Loucy (cell line): Measurements from ENCODE around the gene PPM1L.

Experiments
- CTCF ChIP-seq: fragments of 200-600 bp; sonication (generic); conservative IDR thresholded peaks from 2 replicates; pipeline ENCODE4 v1.5.1; 2014; ENCODE audit warnings: mild to moderate bottlenecking, antibody characterized with exemption, low read length
- EZH2phosphoT487 ChIP-seq: fragments of 200-600 bp; IDR thresholded peaks from 2 replicates; pipeline ENCODE4 v1.6.1; 2018; ENCODE audit warnings: antibody characterized with exemption, mild to moderate bottlenecking, moderate library complexity, borderline replicate concordance

DNA sequence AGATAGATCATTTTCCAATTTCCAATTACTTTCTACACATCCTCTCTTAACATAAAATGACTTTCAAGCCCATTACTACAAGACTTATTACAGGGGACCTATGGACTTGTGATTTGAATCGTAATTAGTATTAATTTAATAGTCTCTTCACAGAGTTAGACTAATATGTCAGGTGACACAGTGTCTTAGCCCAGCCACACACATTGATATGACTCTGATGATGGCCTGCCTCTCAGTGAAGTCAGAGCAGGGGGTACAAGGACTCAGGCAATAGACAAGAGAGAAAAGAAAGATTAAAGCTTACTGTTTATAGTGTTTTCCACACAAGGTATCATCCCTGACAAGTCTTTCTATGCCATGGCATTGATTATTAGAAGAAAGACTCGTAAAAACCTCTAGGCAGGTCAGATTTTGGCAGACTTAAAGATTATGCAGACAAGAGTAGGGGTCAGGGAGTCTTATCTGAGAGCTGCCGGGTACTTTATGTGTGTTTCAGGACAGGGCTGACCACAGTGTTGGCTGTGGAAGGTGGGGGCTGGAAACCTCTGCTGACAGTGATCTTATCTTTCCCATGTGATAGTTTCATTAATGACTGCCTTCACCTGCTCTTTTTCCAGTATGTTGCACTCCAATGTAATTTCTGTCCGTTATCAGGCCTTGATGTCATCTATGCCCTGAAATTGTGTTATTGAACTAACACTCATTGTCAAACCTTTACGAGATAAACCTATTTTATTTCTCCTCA, 299.0 kb downstream of the PPM1L start:
- TF ChIP-seq CTCF: no peak
- TF ChIP-seq EZH2phosphoT487: no peak
